HEK293T (cell line): ENCODE measurements around the gene LZTFL1.

Source experiments
- BHLHE40 ChIP-seq: fragments of 450-650 bp; IDR thresholded peaks from 2 replicates; pipeline ENCODE4 v1.6.1; 2016; ENCODE audit warnings: mild to moderate bottlenecking, moderate library complexity, borderline replicate concordance
- ELF4 ChIP-seq: fragments of 450-650 bp; IDR thresholded peaks from 2 replicates; pipeline ENCODE4 v1.6.1; 2017; ENCODE audit warnings: antibody characterized with exemption
- FOXA1 ChIP-seq: fragments of 450-650 bp; IDR thresholded peaks from 2 replicates; pipeline ENCODE4 v1.6.1; 2016; ENCODE audit warnings: mild to moderate bottlenecking
- FOXK2 ChIP-seq: fragments of 450-650 bp; IDR thresholded peaks from 2 replicates; pipeline ENCODE4 v1.6.1; 2016; ENCODE audit warnings: mild to moderate bottlenecking
- FOXM1 ChIP-seq: fragments of 450-650 bp; IDR thresholded peaks from 2 replicates; pipeline ENCODE4 v1.6.1; 2017; ENCODE audit warnings: mild to moderate bottlenecking, borderline replicate concordance
- HDGF ChIP-seq: fragments of 450-650 bp; IDR thresholded peaks from 2 replicates; pipeline ENCODE4 v1.6.1; 2017; ENCODE audit warnings: antibody characterized with exemption, borderline replicate concordance
- LEF1 ChIP-seq: fragments of 450-650 bp; IDR thresholded peaks from 2 replicates; pipeline ENCODE4 v1.6.1; 2017; ENCODE audit warnings: mild to moderate bottlenecking, borderline replicate concordance
- NFRKB ChIP-seq: fragments of 450-650 bp; IDR thresholded peaks from 2 replicates; pipeline ENCODE4 v1.6.1; 2016; ENCODE audit warnings: mild to moderate bottlenecking, moderate library complexity
- SP1 ChIP-seq: fragments of 450-650 bp; IDR thresholded peaks from 2 replicates; pipeline ENCODE4 v1.6.1; 2017
- SUZ12 ChIP-seq: fragments of 450-650 bp; IDR thresholded peaks from 2 replicates; pipeline ENCODE4 v1.6.1; 2016; ENCODE audit warnings: mild to moderate bottlenecking
- TARDBP ChIP-seq: fragments of 450-650 bp; IDR thresholded peaks from 2 replicates; pipeline ENCODE4 v1.6.1; 2016

- TF ChIP-seq FOXM1 (no peak), SUZ12 (no peak), BHLHE40 (no peak), NFRKB (no peak), FOXK2 (no peak), FOXA1 (no peak), TARDBP (no peak), HDGF (no peak), LEF1 (no peak), SP1 (no peak), ELF4 (no peak)
Observed at GRCh38 chr3:45826321-45826720, 15.6 kb downstream of the LZTFL1 start.
